ENCODE results near the gene PLPP4.

GRCh38 chr10:120514035-120514620, 57.1 kb downstream of the PLPP4 start:
- TF ChIP-seq MAX (IDR thresholded peaks at IDR 0.05; ENCODE audit: low read depth, low read length) (no peak), CTCF (IDR thresholded peaks at IDR 0.05; ENCODE audit: low read depth, low read length) (no peak), POLR2A (IDR thresholded peaks at IDR 0.05; ENCODE audit: extremely low read depth, insufficient read length) (no peak), MYC (IDR thresholded peaks at IDR 0.05; ENCODE audit: low read depth, low read length) (no peak)

All from NB4 (cell line).